B cell (primary cell): Measurements from ENCODE around the gene IL1RAPL1. TPM values are rescaled to one million over a fixed set of nuclear protein-coding genes. Genes with fewer than 3 reads are reported as not detected.

Experiments used
- ATAC-seq: fragments of 200-7000 bp; cut with Tn5 transposase; one replicate; pipeline ENCODE4 v1.10.0; 2021; ENCODE audit warnings: low read depth, mild to moderate bottlenecking, moderate number of reproducible peaks, moderate library complexity
- CTCF ChIA-PET: fragments of 350-600 bp; sonication (Branson Sonifier 250); formaldehyde crosslinking; loops from one replicate; lab custom pipeline; 2021; ENCODE audit warnings: antibody characterized with exemption, inconsistent platforms; lab: Charles Lee
- POLR2A ChIA-PET: fragments of 350-600 bp; sonication (Branson Sonifier 250); formaldehyde crosslinking; loops from one replicate; lab custom pipeline; 2021; ENCODE audit warnings: antibody characterized with exemption; lab: Charles Lee
- DNase-seq: peaks from one replicate; pipeline ENCODE4 v3.0.0; 2013
- H2AFZ ChIP-seq: 2 replicates; pipeline ENCODE4 v1.6.1; 2012; ENCODE audit warnings: mild to moderate bottlenecking, low read depth, low read length; ENCODE audit not compliant: insufficient read depth, poor library complexity, severe bottlenecking
- H3K27ac ChIP-seq, 2 donors: 1 replicate in 1 of 2; 2 replicates in 1 of 2; pipeline ENCODE4 v1.5.1; 2012 to 2013; ENCODE audit warnings: low read length in 2 of 2, mild to moderate bottlenecking in 2 of 2, moderate library complexity in 1 of 2
- H3K27me3 ChIP-seq, 4 experiments: fragments of 200-600 bp in 1 of 4; sonication (generic) in 1 of 4; replicated peaks in 1 of 4; 1 replicate in 2 of 4; 2 replicates in 2 of 4; pipeline versions ENCODE4 v1.6.1 to v1.7.0; 2013 to 2016; ENCODE audit warnings: low read length in 3 of 4, mild to moderate bottlenecking in 2 of 4, mixed read lengths in 1 of 4, moderate library complexity in 1 of 4; ENCODE audit not compliant: insufficient read depth in 4 of 4, control insufficient read depth in 3 of 4; ENCODE audit errors: control extremely low read depth in 1 of 4
- H3K36me3 ChIP-seq, 2 experiments: replicated peaks in 1 of 2; 1 replicate in 1 of 2; 2 replicates in 1 of 2; pipeline versions ENCODE4 v1.6.1 to v1.7.1; 2013; ENCODE audit warnings: low read length in 1 of 2; ENCODE audit not compliant: insufficient read depth in 2 of 2, control insufficient read depth in 1 of 2; ENCODE audit errors: control extremely low read depth in 1 of 2, extremely low read depth in 1 of 2
- H3K4me1 ChIP-seq, 2 donors: fragments of 200-600 bp in 1 of 2; sonication (generic) in 1 of 2; 1 replicate in 1 of 2; 2 replicates in 1 of 2; pipeline versions ENCODE4 v1.5.1 to v1.6.1; 2013 to 2017; ENCODE audit warnings: low read length in 2 of 2; ENCODE audit not compliant: control insufficient read depth in 2 of 2, insufficient read depth in 2 of 2
- H3K4me2 ChIP-seq: replicated peaks from 2 replicates; pipeline ENCODE3; 2012; ENCODE audit warnings: mild to moderate bottlenecking, low read depth, low read length; ENCODE audit not compliant: poor library complexity, severe bottlenecking
- H3K4me3 ChIP-seq, 5 experiments: fragments of 200-600 bp in 1 of 5; sonication (generic) in 1 of 5; 1 replicate in 3 of 5; 2 replicates in 2 of 5; pipeline versions ENCODE4 v1.5.1 to v1.7.0; 2011 to 2016; ENCODE audit warnings: low read length in 4 of 5, mild to moderate bottlenecking in 4 of 5, low read depth in 2 of 5, control low read depth in 1 of 5, moderate library complexity in 1 of 5; ENCODE audit not compliant: insufficient read depth in 1 of 5; ENCODE audit errors: control extremely low read depth in 1 of 5, extremely low read depth in 1 of 5
- H3K79me2 ChIP-seq: fragments of 200-600 bp; sonication (generic); one replicate; pipeline ENCODE4 v1.6.0; 2016; ENCODE audit warnings: low read length; ENCODE audit not compliant: control insufficient read depth, insufficient read depth
- H3K9ac ChIP-seq: fragments of 200-600 bp; sonication (generic); 2 replicates; pipeline ENCODE4 v1.6.1; 2017; ENCODE audit warnings: mild to moderate bottlenecking, low read length, moderate library complexity
- H3K9me3 ChIP-seq, 3 donors: one replicate each; pipeline versions ENCODE4 v1.6.1 to v1.7.1; 2013; ENCODE audit warnings: low read length in 2 of 3; ENCODE audit not compliant: control insufficient read depth in 2 of 3, insufficient read depth in 1 of 3; ENCODE audit errors: control extremely low read depth in 1 of 3
- H4K20me1 ChIP-seq: 2 replicates; pipeline ENCODE4 v1.6.0; 2012; ENCODE audit warnings: mild to moderate bottlenecking, low read length; ENCODE audit not compliant: insufficient read depth, control insufficient read depth, poor library complexity, severe bottlenecking
- H3K27ac Mint-ChIP-seq: one replicate; pipeline ENCODE4 v1.8.0; 2021; ENCODE audit warnings: mixed read lengths
- H3K27me3 Mint-ChIP-seq: one replicate; pipeline ENCODE4 v1.8.0; 2021; ENCODE audit warnings: mixed read lengths
- H3K4me1 Mint-ChIP-seq: one replicate; pipeline ENCODE4 v1.8.0; 2021; ENCODE audit warnings: mixed read lengths
- H3K4me3 Mint-ChIP-seq: one replicate; pipeline ENCODE4 v1.8.0; 2021; ENCODE audit warnings: mixed read lengths
- H3K9me3 Mint-ChIP-seq: one replicate; pipeline ENCODE4 v1.8.0; 2022; ENCODE audit warnings: mixed read lengths; ENCODE audit not compliant: insufficient read depth
- CTCF ChIP-seq: fragments of 200-600 bp; IDR thresholded peaks from one replicate; pipeline ENCODE4 v1.8.0; 2022; ENCODE audit warnings: antibody characterized with exemption, mild to moderate bottlenecking
- EZH2 ChIP-seq: IDR thresholded peaks from 2 replicates; pipeline ENCODE4 v1.6.1; 2012; ENCODE audit warnings: borderline replicate concordance, low read depth, mild to moderate bottlenecking, moderate library complexity, low read length; ENCODE audit not compliant: insufficient read depth, poor library complexity, severe bottlenecking
- WGBS: methylation state at CpG from one replicate; pipeline ENCODE4 v1.1.5; 2013; ENCODE audit warnings: missing lambda C conversion rate; ENCODE audit not compliant: insufficient coverage; 5-methylcytosine and 5-hydroxymethylcytosine counted together
- intact Hi-C: fragments of 100-400 bp; cut with micrococcal nuclease; formaldehyde crosslinking; loops from one replicate; pipeline ENCODE4 v1.10.0; 2022
- polyA plus RNA-seq: library from polyadenylated mRNA; depleted of rRNA; stranded (reverse); fragments of >200 nt; gene quantifications from 2 replicates; pipeline ENCODE4 v1.2.3, GENCODE V29; 2012
- total RNA-seq, 2 donors: library from RNA; stranded (reverse); fragments of 120-200 nt in 1 of 2; gene quantifications; 1 replicate in 1 of 2; 2 replicates in 1 of 2; pipeline versions ENCODE4 v1.2.3 to v1.2.4, GENCODE V29; 2013 to 2022

Gene IL1RAPL1
- total and polyA plus RNA-seq, 2 donors (not counting 1 experiment from before 2014, with no cell fraction given) = not detected

GRCh38 chrX:28693101-28693500 is 105.9 kb downstream of the IL1RAPL1 start:
- H3K9me3 ChIP-seq = no peaks in the 10 kb centered on the region
- H3K4me3 ChIP-seq = no peak overlapping the region
- ChIA-PET CTCF (no interaction called here), POLR2A (no interaction called here)
- Mint-ChIP-seq H3K27ac (no peak overlapping the region), H3K27me3 (no peaks in the 10 kb centered on the region), H3K4me1 (no peaks in the 10 kb centered on the region), H3K9me3 (no peaks in the 10 kb centered on the region), H3K4me3 (no peak overlapping the region)
- H3K27me3 ChIP-seq = no peaks in the 10 kb centered on the region
- no peaks in the 10 kb centered on the region for H4K20me1 ChIP-seq
- DNase-seq (no peak), ATAC-seq (no peak)
- no peaks in the 10 kb centered on the region for H3K4me1 ChIP-seq
- intact Hi-C loops = no loop called here
- TF ChIP-seq EZH2 (no peak), CTCF (no peak)
- no peaks in the 10 kb centered on the region for H3K36me3 ChIP-seq
- no peak overlapping the region for H3K9ac ChIP-seq
- no peak overlapping the region for H3K27ac ChIP-seq
- H2AFZ ChIP-seq = no peak overlapping the region
- no peaks in the 10 kb centered on the region for H3K79me2 ChIP-seq
- no peak overlapping the region for H3K4me2 ChIP-seq
- WGBS = no CpG with 5 or more reads among the region's 1 CpG

GRCh38 chrX:28697732-28698131 is 110.5 kb downstream of the IL1RAPL1 start:
- Histone ChIP-seq H3K27me3 (no peaks in the 10 kb centered on the region), H3K4me1 (no peaks in the 10 kb centered on the region), H3K36me3 (no peaks in the 10 kb centered on the region), H3K4me3 (no peak overlapping the region), H3K27ac (no peak overlapping the region), H3K9ac (no peak overlapping the region), H3K79me2 (no peaks in the 10 kb centered on the region), H3K4me2 (no peak overlapping the region), H3K9me3 (no peaks in the 10 kb centered on the region), H2AFZ (no peak overlapping the region), H4K20me1 (no peaks in the 10 kb centered on the region)
- DNase-seq (no peak), ATAC-seq (no peak)
- ChIA-PET POLR2A (no interaction called here), CTCF (no interaction called here)
- intact Hi-C loops = no loop called here
- Mint-ChIP-seq H3K4me3 (no peak overlapping the region), H3K9me3 (no peaks in the 10 kb centered on the region), H3K27me3 (no peaks in the 10 kb centered on the region), H3K27ac (no peak overlapping the region), H3K4me1 (no peaks in the 10 kb centered on the region)
- no peak for TF ChIP-seq CTCF
- TF ChIP-seq EZH2 = no peak
